KMS-11 (cell line): ENCODE data around the gene CHAT.

Experiments
- H2AFZ ChIP-seq: fragments of 200-600 bp; sonication (generic); 2 replicates; pipeline ENCODE4 v1.6.1; 2016; ENCODE audit warnings: antibody characterized with exemption, mixed run types, low read depth
- H3K27ac ChIP-seq: fragments of 200-600 bp; sonication (generic); 2 replicates; pipeline ENCODE4 v1.6.1; 2016; ENCODE audit warnings: mild to moderate bottlenecking, mixed run types
- H3K27me3 ChIP-seq: fragments of 200-600 bp; sonication (generic); 2 replicates; pipeline ENCODE4 v1.6.1; 2017; ENCODE audit warnings: mild to moderate bottlenecking, low read depth, mixed run types, moderate library complexity; ENCODE audit not compliant: insufficient read depth
- H3K36me3 ChIP-seq: fragments of 200-600 bp; sonication (generic); 2 replicates; pipeline ENCODE4 v1.6.1; 2017; ENCODE audit warnings: mild to moderate bottlenecking, mixed run types; ENCODE audit not compliant: insufficient read depth
- H3K4me1 ChIP-seq: fragments of 200-600 bp; sonication (generic); 2 replicates; pipeline ENCODE4 v1.6.1; 2016; ENCODE audit warnings: mild to moderate bottlenecking, low read depth, mixed run types; ENCODE audit not compliant: poor library complexity, severe bottlenecking
- H3K4me2 ChIP-seq: fragments of 200-600 bp; sonication (generic); 2 replicates; pipeline ENCODE4 v1.7.0; 2016; ENCODE audit warnings: mild to moderate bottlenecking, mixed run types
- H3K4me3 ChIP-seq: fragments of 200-600 bp; sonication (generic); IDR thresholded peaks from 2 replicates; pipeline ENCODE4 v1.6.1; 2017; ENCODE audit warnings: low read depth, low read length, mixed read lengths; ENCODE audit not compliant: insufficient read depth
- H3K79me2 ChIP-seq: fragments of 200-600 bp; sonication (generic); 2 replicates; pipeline ENCODE4 v1.6.1; 2016; ENCODE audit warnings: low read depth, mixed run types; ENCODE audit not compliant: insufficient read depth
- H3K9ac ChIP-seq: fragments of 200-600 bp; sonication (generic); 2 replicates; pipeline ENCODE4 v1.6.1; 2016; ENCODE audit warnings: mild to moderate bottlenecking, mixed run types
- H4K20me1 ChIP-seq: fragments of 200-600 bp; sonication (generic); 2 replicates; pipeline ENCODE4 v1.6.1; 2016; ENCODE audit warnings: mild to moderate bottlenecking, mixed run types; ENCODE audit not compliant: insufficient read depth
- CTCF ChIP-seq: fragments of 200-600 bp; sonication (generic); conservative IDR thresholded peaks from 2 replicates; pipeline ENCODE4 v1.6.1; 2017; ENCODE audit warnings: low read depth, mild to moderate bottlenecking, antibody characterized with exemption, low read length, moderate library complexity, mixed read lengths

The CHAT gene

GRCh38 chr10:49599546-49599945, 14.3 kb upstream of the CHAT start:
- no peak overlapping the region for H2AFZ ChIP-seq
- no peak for TF ChIP-seq CTCF
- H3K27ac ChIP-seq: no peak overlapping the region
- H4K20me1 ChIP-seq: no peaks in the 10 kb centered on the region
- H3K4me3 ChIP-seq: no peak overlapping the region
- no peak overlapping the region for H3K4me2 ChIP-seq
- no peaks in the 10 kb centered on the region for H3K4me1 ChIP-seq
- H3K27me3 ChIP-seq: no peaks in the 10 kb centered on the region
- no peaks in the 10 kb centered on the region for H3K36me3 ChIP-seq
- no peaks in the 10 kb centered on the region for H3K79me2 ChIP-seq
- no peak overlapping the region for H3K9ac ChIP-seq

- H3K27ac ChIP-seq: no peak overlapping the region
- no peak for TF ChIP-seq CTCF
- H3K4me3 ChIP-seq: no peak overlapping the region
- H3K27me3 ChIP-seq: no peaks in the 10 kb centered on the region
- H4K20me1 ChIP-seq: no peaks in the 10 kb centered on the region
- no peaks in the 10 kb centered on the region for H3K79me2 ChIP-seq
- no peak overlapping the region for H3K9ac ChIP-seq
- H3K4me1 ChIP-seq: no peaks in the 10 kb centered on the region
- no peak overlapping the region for H2AFZ ChIP-seq
- no peaks in the 10 kb centered on the region for H3K36me3 ChIP-seq
- no peak overlapping the region for H3K4me2 ChIP-seq
Observed at GRCh38 chr10:49600046-49600445, 13.8 kb upstream of the CHAT start.

- H2AFZ ChIP-seq: no peak overlapping the region
- no peak overlapping the region for H3K4me3 ChIP-seq
- no peaks in the 10 kb centered on the region for H3K36me3 ChIP-seq
- no peaks in the 10 kb centered on the region for H3K4me1 ChIP-seq
- TF ChIP-seq CTCF: no peak
- H3K4me2 ChIP-seq: no peak overlapping the region
- no peak overlapping the region for H3K9ac ChIP-seq
- H4K20me1 ChIP-seq: no peaks in the 10 kb centered on the region
- no peak overlapping the region for H3K27ac ChIP-seq
- no peaks in the 10 kb centered on the region for H3K27me3 ChIP-seq
- H3K79me2 ChIP-seq: no peaks in the 10 kb centered on the region
Observed at GRCh38 chr10:49600781-49601400, 12.9 kb upstream of the CHAT start.

- Histone ChIP-seq H3K79me2 (no peaks in the 10 kb centered on the region), H3K27ac (no peak overlapping the region), H2AFZ (no peak overlapping the region), H3K27me3 (no peaks in the 10 kb centered on the region), H3K4me3 (no peak overlapping the region), H3K9ac (no peak overlapping the region), H3K4me2 (no peak overlapping the region), H3K36me3 (no peaks in the 10 kb centered on the region), H3K4me1 (no peaks in the 10 kb centered on the region), H4K20me1 (no peaks in the 10 kb centered on the region)
- TF ChIP-seq CTCF: no peak
Observed at GRCh38 chr10:49601857-49602256, 12.0 kb upstream of the CHAT start.
